Fibroblast of skin of scalp (primary cell): ENCODE data around the gene PDZRN3.

Experiments
- DNase-seq: peaks from one replicate; pipeline ENCODE4 v3.0.0-alpha.2; 2013

Gene PDZRN3

GRCh38 chr3:73411545-73411944 lies 213.2 kb downstream of the PDZRN3 start:
- DNase-seq = no peak

- peak; percentile 88 for DNase-seq
These were observed 215.5 kb downstream of the PDZRN3 start for GRCh38 chr3:73409138-73409763.

- no peak for DNase-seq
These were observed 216.1 kb downstream of the PDZRN3 start for GRCh38 chr3:73408634-73409033.

- no peak for DNase-seq
These were observed 217.2 kb downstream of the PDZRN3 start for GRCh38 chr3:73407577-73407976.

- no peak for DNase-seq
These were observed 218.9 kb downstream of the PDZRN3 start for GRCh38 chr3:73405853-73406252.

- DNase-seq = no peak
These were observed 219.7 kb downstream of the PDZRN3 start for GRCh38 chr3:73405000-73405399.

GRCh38 chr3:73404435-73404834 lies 220.3 kb downstream of the PDZRN3 start:
- peak; percentile 61 for DNase-seq

DNA sequence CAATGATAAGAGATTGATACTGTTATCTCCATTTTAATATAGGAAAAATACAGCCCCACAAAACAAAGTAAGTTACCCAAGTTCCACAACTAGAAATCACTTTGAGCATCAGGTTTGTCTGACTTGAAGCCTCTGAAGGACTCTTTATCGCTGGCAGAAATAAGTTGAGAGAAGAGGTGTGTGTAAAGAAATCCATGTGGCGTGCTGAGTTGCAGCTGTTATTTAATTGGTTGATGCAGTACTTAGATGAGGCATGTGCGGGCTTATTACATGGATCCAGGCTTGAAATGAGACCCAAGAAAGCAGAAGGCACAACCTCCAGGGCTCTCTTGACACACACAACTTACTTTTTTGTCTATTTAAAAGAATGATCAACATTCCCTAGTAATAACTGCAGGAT lies 221.3 kb downstream of the PDZRN3 start:
- DNase-seq = no peak

DNA sequence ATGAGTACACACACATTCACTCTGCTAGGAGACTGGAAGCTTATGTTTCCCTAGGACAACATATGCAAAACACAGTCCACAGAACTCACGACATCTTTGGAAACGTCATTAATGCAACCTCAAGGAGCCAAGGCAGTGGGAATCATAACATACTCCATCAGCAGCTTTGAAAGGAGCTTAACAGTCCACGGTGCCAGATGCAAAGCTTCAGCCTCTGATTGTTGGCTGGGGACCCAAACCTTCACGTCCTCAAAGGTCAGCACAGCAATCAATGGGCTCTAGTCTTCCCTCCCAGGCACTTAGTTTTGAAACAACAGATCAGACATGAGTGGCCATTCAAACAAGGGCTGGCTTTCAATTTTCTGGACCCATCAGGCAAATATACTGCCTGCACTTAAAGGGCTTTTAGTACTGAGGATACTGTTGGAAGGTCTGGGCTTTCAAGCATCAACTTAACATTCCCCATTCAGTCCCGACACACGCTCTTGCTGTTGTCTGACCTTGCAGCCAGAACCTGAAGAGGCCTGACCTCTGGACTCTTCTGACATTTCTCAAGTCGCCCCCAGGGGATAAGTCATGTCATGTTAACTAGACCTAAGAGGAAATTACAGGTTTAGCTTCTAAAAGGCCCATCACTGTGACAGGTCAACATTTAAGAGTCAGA lies 223.0 kb downstream of the PDZRN3 start:
- no peak for DNase-seq

- no peak for DNase-seq
These were observed 223.7 kb downstream of the PDZRN3 start for GRCh38 chr3:73401059-73401458.

DNA sequence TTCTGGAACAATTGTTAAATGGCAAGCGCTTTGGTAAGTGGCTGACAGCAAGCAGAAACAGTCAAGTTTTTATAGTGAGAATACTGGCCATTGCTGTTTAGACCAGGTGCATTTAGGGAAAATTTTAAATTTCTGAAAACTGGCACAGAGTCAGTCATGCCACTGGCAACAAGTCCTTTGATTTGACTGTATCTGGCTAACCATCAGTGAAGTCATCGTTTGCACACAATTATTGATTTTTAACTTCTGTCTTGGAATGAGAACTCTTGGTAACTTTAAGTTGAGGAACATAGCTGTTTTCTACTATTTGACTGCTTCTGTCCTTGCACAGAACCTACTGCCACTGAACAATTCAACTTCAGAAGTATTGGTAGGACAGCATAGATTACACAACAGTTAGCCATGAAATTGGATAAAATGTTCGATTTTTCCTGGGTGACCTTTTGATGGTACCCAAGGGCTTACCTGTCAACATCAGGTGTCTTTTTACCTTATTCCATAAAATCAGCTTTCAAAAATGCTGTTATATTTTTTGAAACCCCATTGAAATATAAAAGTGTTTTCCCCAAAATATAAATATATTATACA lies 225.0 kb downstream of the PDZRN3 start:
- DNase-seq = no peak

DNA sequence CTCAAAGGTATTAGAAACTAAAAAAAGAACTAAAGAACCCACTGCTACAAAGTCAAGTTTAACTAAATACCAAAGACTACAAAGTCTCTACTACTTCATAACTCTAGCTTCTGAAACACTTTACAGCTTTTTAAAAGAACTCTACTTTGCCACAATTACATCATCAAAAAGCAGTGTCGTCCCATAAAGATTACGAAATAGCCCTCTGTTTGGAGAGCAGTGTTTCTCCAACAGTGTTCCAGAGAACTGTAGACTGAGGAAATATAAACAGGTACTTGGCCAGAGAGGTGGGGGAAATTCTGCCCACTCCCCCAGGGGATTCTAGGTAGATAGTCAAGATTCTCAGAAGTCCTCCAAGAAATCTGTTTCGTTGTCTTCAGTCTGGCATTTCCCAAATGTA lies 225.6 kb downstream of the PDZRN3 start:
- DNase-seq = no peak

DNA sequence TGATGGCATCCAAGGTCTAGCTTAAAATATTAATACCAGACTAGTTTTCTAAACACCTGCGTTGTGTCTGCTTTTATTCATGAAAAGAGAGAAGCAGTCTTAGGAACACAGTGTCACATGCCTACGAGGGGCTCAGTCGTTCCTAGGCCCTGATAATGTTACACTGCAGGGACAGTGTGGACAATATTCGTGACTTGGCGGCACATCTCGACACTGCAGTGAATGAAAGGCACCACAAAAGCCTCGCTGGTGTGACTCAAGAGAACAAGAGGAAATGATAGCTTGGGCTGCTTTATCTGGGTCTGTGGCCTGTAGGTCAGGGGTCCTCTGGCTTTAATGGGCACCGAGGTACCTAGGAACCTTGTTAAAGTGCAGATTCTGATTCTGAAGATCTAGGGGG lies 226.7 kb downstream of the PDZRN3 start:
- DNase-seq = no peak

GRCh38 chr3:73394240-73394639 lies 230.5 kb downstream of the PDZRN3 start:
- no peak for DNase-seq

- no peak for DNase-seq
These were observed 231.7 kb downstream of the PDZRN3 start for GRCh38 chr3:73393005-73393404.

DNA sequence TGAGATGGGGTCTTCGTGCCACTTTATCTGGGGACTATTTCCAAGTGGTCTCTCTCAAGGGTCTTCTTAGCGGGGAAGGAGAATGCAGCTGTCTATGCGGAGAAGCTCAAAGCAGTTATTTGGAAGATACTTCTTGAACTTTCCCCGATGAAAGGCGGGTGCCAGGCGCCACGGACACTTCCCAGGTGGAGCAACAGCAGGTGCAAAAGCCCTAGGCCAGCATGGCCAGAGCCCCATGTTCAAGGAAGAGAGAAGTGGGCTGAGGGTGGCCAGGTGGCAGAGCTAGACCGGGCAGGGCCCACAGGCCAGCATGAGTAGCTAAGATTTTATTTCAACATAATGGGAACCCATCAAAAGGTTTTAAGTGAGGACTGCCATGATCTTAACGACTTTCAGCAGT lies 232.8 kb downstream of the PDZRN3 start:
- no peak for DNase-seq

DNA sequence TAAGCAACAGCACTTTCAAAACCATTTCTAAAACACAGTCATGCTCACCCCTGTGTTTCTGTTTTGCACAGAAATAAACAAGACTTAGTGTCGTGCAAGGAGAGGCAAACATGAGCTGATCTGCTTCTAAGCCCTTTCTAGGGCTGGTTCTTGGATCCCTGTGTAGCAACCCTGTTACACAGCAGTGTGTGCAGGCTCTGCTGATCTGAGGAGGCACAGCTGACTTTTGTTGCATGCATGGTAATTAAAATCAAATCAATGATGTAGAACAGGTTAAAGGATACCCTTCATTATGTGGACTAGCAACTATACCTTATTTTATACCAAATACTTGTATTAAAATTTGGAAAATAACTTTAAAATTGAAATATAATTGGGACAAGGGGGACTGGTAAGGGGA lies 234.8 kb downstream of the PDZRN3 start:
- no peak for DNase-seq

DNA sequence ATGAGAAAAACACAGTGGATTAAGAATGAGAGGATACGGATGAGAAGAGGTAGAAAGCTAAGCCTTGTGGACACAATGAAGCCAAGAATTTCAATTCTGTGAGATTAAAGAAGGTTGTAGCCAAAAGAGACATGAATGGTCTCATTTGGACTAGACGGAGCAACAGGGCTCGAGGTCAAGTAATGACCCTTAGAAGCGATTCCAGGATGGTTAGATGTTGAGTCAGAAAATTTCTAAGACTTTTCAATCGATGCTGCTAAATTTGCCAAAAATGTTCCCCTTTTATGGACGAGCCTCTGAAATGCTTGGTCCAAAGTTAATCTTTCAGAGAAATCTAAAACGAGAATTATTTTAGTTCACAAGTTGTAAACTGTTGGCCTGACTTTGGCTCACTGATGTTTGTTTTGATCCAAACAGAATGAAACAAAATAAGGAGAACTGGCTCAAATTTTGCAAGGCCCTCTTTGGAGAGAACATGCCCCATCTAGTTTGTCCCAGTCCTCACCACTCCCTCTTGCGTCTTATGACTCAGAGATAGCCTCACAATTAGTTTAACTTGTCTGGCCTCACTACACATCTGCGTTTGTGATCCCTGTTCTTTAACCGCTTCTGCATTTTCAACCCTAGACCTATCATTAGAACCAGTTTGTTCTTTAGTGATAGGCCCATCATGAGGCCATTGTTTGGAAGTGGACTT lies 235.5 kb downstream of the PDZRN3 start:
- no peak for DNase-seq

DNA sequence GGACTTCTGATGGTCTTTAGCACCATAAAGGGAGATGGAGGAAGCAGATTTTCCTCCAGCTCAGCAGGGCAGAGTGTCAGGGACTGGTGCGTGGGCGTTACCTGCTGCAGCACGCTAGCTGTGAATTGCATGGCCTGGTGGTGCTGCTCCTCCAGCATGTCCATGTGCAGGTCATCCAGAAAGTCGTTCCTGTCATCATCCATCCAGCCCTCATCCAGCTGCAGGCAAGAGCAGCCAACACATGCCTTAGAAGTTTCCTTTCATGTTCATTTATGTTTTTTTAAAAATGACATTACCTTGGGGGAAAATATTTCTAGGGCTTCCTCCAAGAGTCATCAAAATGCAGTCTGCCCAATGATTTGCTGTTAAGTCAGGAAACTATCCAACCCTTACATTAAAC lies 239.2 kb downstream of the PDZRN3 start:
- DNase-seq = no peak

- no peak for DNase-seq
These were observed 240.4 kb downstream of the PDZRN3 start for GRCh38 chr3:73384091-73384906.

DNA sequence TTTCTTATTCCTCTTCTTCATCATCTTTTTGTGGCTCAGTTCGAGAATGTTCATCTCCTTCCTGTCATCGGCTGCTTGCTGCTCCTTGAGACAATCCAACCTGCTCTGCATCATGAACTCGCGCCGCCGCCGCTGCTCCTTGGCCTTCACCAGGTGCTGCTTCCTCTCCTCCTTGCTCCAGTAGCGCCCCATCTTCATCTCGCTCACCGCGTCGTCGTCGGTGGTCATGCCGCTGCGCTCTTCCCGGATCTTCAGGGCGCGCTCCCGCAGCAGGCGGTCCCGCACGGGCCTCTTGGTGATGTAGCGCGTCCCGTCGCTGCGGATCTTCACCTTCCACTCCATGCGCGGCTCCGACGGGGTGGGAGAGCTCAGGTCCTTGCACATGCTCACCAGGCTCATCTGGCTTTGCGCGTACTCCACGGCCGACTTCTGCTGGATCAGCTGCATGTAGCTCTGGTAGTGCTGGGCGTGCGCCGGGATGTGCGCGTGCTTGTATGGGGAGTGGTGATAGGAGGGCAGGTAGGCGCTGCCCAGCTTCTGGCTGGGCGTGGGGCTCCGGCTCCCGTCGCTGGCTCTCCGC lies 241.2 kb downstream of the PDZRN3 start:
- no peak for DNase-seq

- DNase-seq = no peak
These were observed 243.2 kb downstream of the PDZRN3 start for GRCh38 chr3:73381551-73381950.
